ENCODE data around the gene CELSR2. TPM values are rescaled to one million over a fixed set of nuclear protein-coding genes. Genes with fewer than 3 reads are reported as not detected.
"Not testable (repeated sequence)": the region's sequence is repeated elsewhere in the genome, so short reads cannot be mapped to it uniquely, and the experiment has no call there.

Gene CELSR2
- polyA plus RNA-seq, 10 donors: 2.5 to 7.9 (median 4.2) TPM

- peak in 2 of 3 donors; percentile 65 to 78 for DNase-seq
Observed at GRCh38 chr1:109277434-109278204, 28.3 kb downstream of the CELSR2 start.

GRCh38 chr1:109279615-109280278 is 30.4 kb downstream of the CELSR2 start:
- DNase-seq: no peak

GRCh38 chr1:109280862-109281261 is 31.5 kb downstream of the CELSR2 start:
- DNase-seq: no peak

- no peak for DNase-seq
Observed at GRCh38 chr1:109281680-109282496, 32.5 kb downstream of the CELSR2 start.

- DNase-seq: no peak
Observed at GRCh38 chr1:109282497-109282951, 33.2 kb downstream of the CELSR2 start.

- peak; percentile 96 to 98 (median 96) for DNase-seq
Observed at GRCh38 chr1:109282952-109283747, 33.8 kb downstream of the CELSR2 start, which contains the start of gene PSRC1. PSRC1 (minus strand) TSS chr1:109283145.

- no peak for DNase-seq
Observed at GRCh38 chr1:109283748-109284600, 34.6 kb downstream of the CELSR2 start.

GRCh38 chr1:109286762-109287161 is 37.4 kb downstream of the CELSR2 start:
- DNase-seq: not testable (repeated sequence)

GRCh38 chr1:109290137-109290536 is 40.8 kb downstream of the CELSR2 start:
- DNase-seq: no peak

- DNase-seq: no peak
Observed at GRCh38 chr1:109290998-109291397, 41.7 kb downstream of the CELSR2 start.

GRCh38 chr1:109292364-109292763 is 43.0 kb downstream of the CELSR2 start:
- no peak for DNase-seq

- DNase-seq: no peak
Observed at GRCh38 chr1:109293026-109293425, 43.7 kb downstream of the CELSR2 start.

GRCh38 chr1:109294481-109294880 is 45.1 kb downstream of the CELSR2 start:
- no peak for DNase-seq

GRCh38 chr1:109295712-109296415 is 46.5 kb downstream of the CELSR2 start:
- no peak for DNase-seq

GRCh38 chr1:109296782-109297181 is 47.4 kb downstream of the CELSR2 start:
- DNase-seq: no peak

GRCh38 chr1:109298666-109299557 is 49.6 kb downstream of the CELSR2 start:
- peak in 2 of 3 donors; percentile 83 to 84 for DNase-seq

- peak; percentile 51 to 91 (median 75) for DNase-seq
Observed at GRCh38 chr1:109299558-109300343, 50.4 kb downstream of the CELSR2 start.

Data from muscle of back (tissue), 11 donors.